GM18511 (cell line): ENCODE results near the gene RPP38.

Experiments
- ATAC-seq: cut with Tn5 transposase; IDR thresholded peaks from one replicate; pipeline ENCODE4 v1.9.1; 2021; ENCODE audit warnings: mild to moderate bottlenecking, moderate library complexity; ENCODE audit not compliant: unreplicated experiment

Gene RPP38

GRCh38 chr10:15149042-15149771 lies 52.1 kb downstream of the RPP38 start:
- no peak for ATAC-seq

DNA sequence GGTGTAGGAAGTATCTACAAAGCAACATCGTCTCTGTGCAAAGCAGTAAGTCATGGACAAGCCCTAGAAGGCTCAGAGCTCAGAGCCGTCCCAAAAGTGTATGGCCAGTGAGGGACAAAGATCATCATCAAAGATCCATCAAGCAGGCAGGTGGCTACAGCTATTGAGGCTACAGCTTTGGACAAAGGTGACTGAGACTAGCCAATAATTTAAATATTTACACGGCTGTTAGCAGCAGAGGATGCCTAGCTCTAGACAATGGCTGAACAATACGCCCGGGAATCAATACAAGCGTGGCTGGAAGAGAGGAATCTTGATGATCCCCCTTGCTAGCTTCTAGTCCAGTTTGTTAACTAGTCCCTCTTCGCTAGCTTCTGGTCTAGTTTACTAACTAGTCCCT lies 53.4 kb downstream of the RPP38 start:
- no peak for ATAC-seq

DNA sequence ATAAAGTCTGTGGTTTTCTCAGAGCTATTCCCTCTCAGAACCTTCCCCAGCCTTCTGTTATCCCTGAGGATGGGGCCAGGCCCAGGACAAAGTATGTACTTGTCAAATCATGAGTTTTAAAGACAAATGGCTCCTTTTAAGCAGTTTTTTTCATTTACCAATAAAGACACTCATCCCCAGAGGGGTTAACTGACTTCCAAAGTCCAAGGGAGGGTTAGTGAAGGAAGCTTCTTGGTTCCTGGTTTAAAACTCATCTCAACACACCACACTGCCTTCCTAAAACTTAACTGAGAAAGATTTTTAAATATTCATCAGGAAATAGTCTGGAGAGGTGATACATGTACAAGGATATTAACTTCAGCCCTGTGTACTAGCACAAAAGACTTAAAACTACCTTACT lies 55.4 kb downstream of the RPP38 start:
- ATAC-seq, result no peak
